ENCODE results near the gene RNF8. TPM values are rescaled to one million over a fixed set of nuclear protein-coding genes. Genes with fewer than 3 reads are reported as not detected.
A peak's percentile ranks its signal among the peaks of the same experiment; 100 is the strongest.

RNF8 gene
- total and polyA plus RNA-seq, 3 donors from 2014 or later: 44.0 to 49.9 (median 49.4) TPM

DNA sequence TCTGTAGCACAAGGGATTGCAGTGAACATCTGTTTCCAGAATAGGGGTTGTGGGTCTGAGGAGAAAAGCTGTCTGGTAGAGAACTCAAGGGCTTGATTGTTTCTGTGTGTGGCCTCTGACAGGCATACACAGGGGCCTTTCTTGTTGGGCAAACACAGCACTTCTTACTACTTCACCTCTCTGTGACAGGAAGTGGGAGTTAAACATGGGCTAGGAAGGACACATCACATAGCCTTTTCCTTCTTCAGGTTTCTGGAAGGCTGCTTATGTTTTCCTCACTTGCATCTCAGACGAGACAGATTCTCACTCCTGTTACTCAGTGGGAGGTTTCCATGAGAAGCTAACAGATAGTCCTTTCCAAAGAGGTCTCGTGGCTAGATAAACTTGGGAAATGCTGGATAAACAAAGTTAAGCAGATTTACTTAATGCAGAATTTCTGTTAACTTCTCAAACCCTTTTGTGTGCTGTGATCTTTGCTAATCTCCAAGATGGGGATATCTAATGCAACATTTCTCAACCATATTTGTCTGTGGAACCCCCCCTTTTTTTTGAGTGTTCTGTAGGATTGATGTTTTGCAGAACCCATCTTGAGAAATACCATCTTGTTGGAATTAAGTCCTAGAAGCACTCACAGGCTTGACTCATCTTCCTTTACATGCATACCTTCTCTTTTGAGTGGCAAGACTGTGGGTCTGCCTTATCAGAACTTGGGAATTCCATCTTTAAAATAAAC, 41.9 kb upstream of the RNF8 start:
- WGBS, 2 donors: 51 to 63% methylated on average over 2 of the region's 2 CpGs
- intact Hi-C loops (cut with DNase I; ENCODE audit: low total_unique reads): no loop called here
- DNase-seq: no peak
- Histone ChIP-seq H3K27me3 (no peaks in the 10 kb centered on the region), H3K27ac (peak overlapping the region in 1 of 2 donors; percentile 45), H3K9me3 (no peaks in the 10 kb centered on the region), H3K36me3 (ENCODE audit: low read depth, missing control alignments) (no peaks in the 10 kb centered on the region), H3K4me3 (no peak overlapping the region), H3K4me1 (peaks cover 8% of the 10 kb centered on the region)
- TF ChIP-seq, protein P1, sequence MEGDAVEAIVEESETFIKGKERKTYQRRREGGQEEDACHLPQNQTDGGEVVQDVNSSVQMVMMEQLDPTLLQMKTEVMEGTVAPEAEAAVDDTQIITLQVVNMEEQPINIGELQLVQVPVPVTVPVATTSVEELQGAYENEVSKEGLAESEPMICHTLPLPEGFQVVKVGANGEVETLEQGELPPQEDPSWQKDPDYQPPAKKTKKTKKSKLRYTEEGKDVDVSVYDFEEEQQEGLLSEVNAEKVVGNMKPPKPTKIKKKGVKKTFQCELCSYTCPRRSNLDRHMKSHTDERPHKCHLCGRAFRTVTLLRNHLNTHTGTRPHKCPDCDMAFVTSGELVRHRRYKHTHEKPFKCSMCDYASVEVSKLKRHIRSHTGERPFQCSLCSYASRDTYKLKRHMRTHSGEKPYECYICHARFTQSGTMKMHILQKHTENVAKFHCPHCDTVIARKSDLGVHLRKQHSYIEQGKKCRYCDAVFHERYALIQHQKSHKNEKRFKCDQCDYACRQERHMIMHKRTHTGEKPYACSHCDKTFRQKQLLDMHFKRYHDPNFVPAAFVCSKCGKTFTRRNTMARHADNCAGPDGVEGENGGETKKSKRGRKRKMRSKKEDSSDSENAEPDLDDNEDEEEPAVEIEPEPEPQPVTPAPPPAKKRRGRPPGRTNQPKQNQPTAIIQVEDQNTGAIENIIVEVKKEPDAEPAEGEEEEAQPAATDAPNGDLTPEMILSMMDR (IDR thresholded peaks at IDR 0.05): no peak
- no peak for TF ChIP-seq POLR2A (IDR thresholded peaks at IDR 0.05)

DNA sequence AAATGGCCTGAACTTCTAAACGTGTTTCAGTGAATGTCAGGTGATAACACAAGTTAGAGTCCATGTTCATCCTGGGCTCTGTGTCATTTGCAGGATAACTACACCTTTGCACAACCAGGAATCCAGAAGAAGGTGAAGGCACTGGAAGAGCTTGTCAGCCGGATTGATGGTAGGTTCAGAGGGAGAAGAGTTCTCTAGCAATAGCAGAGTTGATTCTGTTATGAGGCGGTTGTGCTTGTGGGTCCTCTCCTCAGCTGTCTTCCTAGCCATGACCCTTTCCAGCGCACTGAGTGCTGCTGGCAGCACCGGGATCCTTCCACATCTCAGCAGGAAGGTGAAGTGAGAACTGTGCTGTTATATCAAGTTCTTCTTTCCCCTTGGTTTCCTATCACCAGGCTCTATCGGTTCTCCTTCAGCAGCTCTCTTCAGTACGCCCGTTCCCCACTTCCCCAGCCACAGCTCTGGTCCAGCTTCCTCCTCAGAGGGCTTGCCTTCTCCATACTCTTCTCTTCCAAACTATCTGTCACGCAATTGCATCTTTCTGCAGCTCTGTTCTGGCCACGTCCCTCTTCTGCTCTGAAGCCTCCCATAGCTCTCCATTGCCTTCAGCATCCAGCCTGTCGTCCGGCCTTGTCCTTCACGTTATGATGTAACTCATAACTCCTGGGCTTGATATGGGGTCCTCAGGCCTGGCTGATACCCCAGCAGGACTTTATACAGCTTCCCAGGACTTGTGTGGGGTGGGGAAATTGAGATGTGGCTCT, 39.9 kb upstream of the RNF8 start:
- TF ChIP-seq, protein P1 (IDR thresholded peaks at IDR 0.05): no peak
- TF ChIP-seq POLR2A (IDR thresholded peaks at IDR 0.05): no peak
- Histone ChIP-seq H3K9me3 (no peaks in the 10 kb centered on the region), H3K4me3 (no peak overlapping the region), H3K4me1 (no peaks in the 10 kb centered on the region), H3K27ac (no peak overlapping the region), H3K27me3 (no peaks in the 10 kb centered on the region), H3K36me3 (ENCODE audit: low read depth, missing control alignments) (no peaks in the 10 kb centered on the region)
- DNase-seq: no peak
- intact Hi-C loops (cut with DNase I; ENCODE audit: low total_unique reads): no loop called here
- WGBS, 2 donors: 91 to 95% methylated on average over 13 of the region's 13 CpGs

DNA sequence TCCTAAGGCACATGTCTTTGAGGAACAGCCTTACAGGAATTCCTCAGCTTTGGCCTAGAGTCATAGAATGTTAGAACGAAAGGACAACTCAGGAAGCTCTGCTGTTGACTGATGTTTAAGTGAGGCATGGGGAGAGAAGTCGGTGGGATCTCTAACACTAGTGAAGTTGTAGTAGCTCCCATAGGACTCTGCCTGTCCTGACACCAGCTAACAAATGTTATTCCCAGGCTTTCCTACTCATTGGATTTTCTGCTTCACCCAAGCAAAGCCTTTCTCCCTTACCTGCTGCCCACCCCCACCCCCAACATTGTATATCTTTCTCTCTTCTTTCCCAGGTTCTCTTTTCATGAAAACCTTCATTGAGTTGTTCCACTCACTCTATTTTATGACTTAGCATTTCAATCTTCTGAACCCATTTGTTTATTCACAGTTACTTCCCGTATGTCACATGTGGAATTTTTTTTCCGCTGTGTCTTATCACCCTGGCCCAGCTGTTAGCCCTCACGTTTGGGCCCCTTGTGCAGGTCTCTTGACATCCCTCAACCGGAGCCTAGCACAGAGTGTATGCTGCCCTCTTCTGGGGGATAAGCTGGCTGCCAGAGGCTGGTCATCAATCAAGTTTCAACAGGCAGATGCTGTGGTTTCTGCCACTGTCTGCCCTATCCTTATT, 39.2 kb upstream of the RNF8 start:
- TF ChIP-seq, protein P1 (IDR thresholded peaks at IDR 0.05): peak; percentile 29 to 35 (median 31)
- TF ChIP-seq POLR2A (IDR thresholded peaks at IDR 0.05): no peak
- intact Hi-C loops (cut with DNase I; ENCODE audit: low total_unique reads): no loop called here
- Histone ChIP-seq H3K27ac (no peak overlapping the region), H3K36me3 (ENCODE audit: low read depth, missing control alignments) (no peaks in the 10 kb centered on the region), H3K4me3 (no peak overlapping the region), H3K4me1 (no peaks in the 10 kb centered on the region), H3K9me3 (no peaks in the 10 kb centered on the region), H3K27me3 (no peaks in the 10 kb centered on the region)
- peak; percentile 66 for DNase-seq
- WGBS, 2 donors: 66 to 67% methylated on average over 6 of the region's 6 CpGs

DNA sequence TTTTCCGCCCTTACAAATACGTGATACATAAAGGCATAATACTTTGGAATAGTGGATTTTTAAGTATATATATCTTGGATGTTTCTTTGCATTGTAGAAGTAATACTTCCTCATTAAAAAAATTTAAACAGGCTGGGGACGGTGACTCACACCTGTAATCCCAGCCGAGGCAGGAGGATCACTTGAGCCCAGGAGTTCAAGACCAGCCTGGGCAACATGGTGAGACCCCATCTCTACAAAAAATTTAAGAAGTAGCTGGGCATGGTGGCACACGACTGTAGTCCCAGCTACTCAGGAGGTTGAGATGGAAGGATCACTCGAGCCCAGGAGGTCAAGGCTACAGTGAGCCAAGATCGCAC, 38.6 kb upstream of the RNF8 start:
- TF ChIP-seq, protein P1 (IDR thresholded peaks at IDR 0.05): no peak
- TF ChIP-seq POLR2A (IDR thresholded peaks at IDR 0.05): no peak
- Histone ChIP-seq H3K9me3 (no peaks in the 10 kb centered on the region), H3K4me1 (no peaks in the 10 kb centered on the region), H3K27me3 (no peaks in the 10 kb centered on the region), H3K4me3 (no peak overlapping the region), H3K36me3 (ENCODE audit: low read depth, missing control alignments) (no peaks in the 10 kb centered on the region), H3K27ac (no peak overlapping the region)
- intact Hi-C loops (cut with DNase I; ENCODE audit: low total_unique reads): no loop called here
- WGBS, 2 donors: 73 to 87% methylated on average over 7 of the region's 7 CpGs
- DNase-seq: no peak

All from testis (tissue), 3 donors.